ENCODE results near the gene CFAP99.
"Not testable (repeated sequence)": the region's sequence is repeated elsewhere in the genome, so short reads cannot be mapped to it uniquely, and the experiment has no call there.

CFAP99 gene

GRCh38 chr4:2451036-2451520 is 32.3 kb downstream of the CFAP99 start:
- Mint-ChIP-seq H3K4me3 (no peak overlapping the region), H3K9me3 (no peaks in the 10 kb centered on the region), H3K27me3 (no peaks in the 10 kb centered on the region), H3K36me3 (ENCODE audit: low read depth) (no peaks in the 10 kb centered on the region), H3K27ac (no peak overlapping the region), H3K4me1 (ENCODE audit: low read depth) (no peaks in the 10 kb centered on the region)

GRCh38 chr4:2451821-2452785 is 33.3 kb downstream of the CFAP99 start:
- Mint-ChIP-seq H3K9me3 (no peaks in the 10 kb centered on the region), H3K27ac (no peak overlapping the region), H3K4me3 (no peak overlapping the region)

GRCh38 chr4:2457481-2458295 is 38.9 kb downstream of the CFAP99 start:
- Mint-ChIP-seq H3K9me3 (no peaks in the 10 kb centered on the region), H3K36me3 (ENCODE audit: low read depth) (no peaks in the 10 kb centered on the region), H3K27ac (no peak overlapping the region), H3K4me1 (ENCODE audit: low read depth) (peaks cover 7% of the 10 kb centered on the region), H3K4me3 (no peak overlapping the region), H3K27me3 (peaks cover 7% of the 10 kb centered on the region)

More at GRCh38 chr4:2451821-2452785, 33.3 kb downstream of the CFAP99 start:
- Mint-ChIP-seq H3K27me3 (no peaks in the 10 kb centered on the region), H3K36me3 (ENCODE audit: low read depth) (no peaks in the 10 kb centered on the region), H3K4me1 (ENCODE audit: low read depth) (no peaks in the 10 kb centered on the region)

GRCh38 chr4:2458546-2459491 is 40.1 kb downstream of the CFAP99 start:
- H3K4me3 Mint-ChIP-seq: no peak overlapping the region
- peaks cover 7% of the 10 kb centered on the region for H3K27me3 Mint-ChIP-seq
- H3K4me1 Mint-ChIP-seq (ENCODE audit: low read depth): peaks cover 7% of the 10 kb centered on the region
- H3K27ac Mint-ChIP-seq: no peak overlapping the region
- H3K9me3 Mint-ChIP-seq: no peaks in the 10 kb centered on the region
- H3K36me3 Mint-ChIP-seq (ENCODE audit: low read depth): no peaks in the 10 kb centered on the region

- H3K27ac Mint-ChIP-seq: no peak overlapping the region
- peaks cover 7% of the 10 kb centered on the region for H3K27me3 Mint-ChIP-seq
- peaks cover 7% of the 10 kb centered on the region for H3K4me1 Mint-ChIP-seq (ENCODE audit: low read depth)
- no peaks in the 10 kb centered on the region for H3K36me3 Mint-ChIP-seq (ENCODE audit: low read depth)
- no peaks in the 10 kb centered on the region for H3K9me3 Mint-ChIP-seq
- no peak overlapping the region for H3K4me3 Mint-ChIP-seq
These were observed 41.0 kb downstream of the CFAP99 start for GRCh38 chr4:2459589-2460349.

GRCh38 chr4:2461246-2461960 is 42.6 kb downstream of the CFAP99 start:
- Mint-ChIP-seq H3K4me3 (peak overlapping the region; percentile 69), H3K27ac (no peak overlapping the region), H3K9me3 (no peaks in the 10 kb centered on the region), H3K36me3 (ENCODE audit: low read depth) (no peaks in the 10 kb centered on the region), H3K4me1 (ENCODE audit: low read depth) (peaks cover 7% of the 10 kb centered on the region), H3K27me3 (peaks cover 7% of the 10 kb centered on the region)

GRCh38 chr4:2462218-2462991 is 43.6 kb downstream of the CFAP99 start:
- peaks cover 14% of the 10 kb centered on the region for H3K4me1 Mint-ChIP-seq (ENCODE audit: low read depth)
- peaks cover 7% of the 10 kb centered on the region for H3K27me3 Mint-ChIP-seq
- H3K27ac Mint-ChIP-seq: no peak overlapping the region
- peak overlapping the region; percentile 69 for H3K4me3 Mint-ChIP-seq
- no peaks in the 10 kb centered on the region for H3K36me3 Mint-ChIP-seq (ENCODE audit: low read depth)
- H3K9me3 Mint-ChIP-seq: no peaks in the 10 kb centered on the region

GRCh38 chr4:2462992-2463762 is 44.4 kb downstream of the CFAP99 start:
- H3K9me3 Mint-ChIP-seq: no peaks in the 10 kb centered on the region
- peak overlapping the region; percentile 61 for H3K4me3 Mint-ChIP-seq
- H3K27me3 Mint-ChIP-seq: peaks cover 7% of the 10 kb centered on the region
- peak overlapping the region; percentile 23 for H3K27ac Mint-ChIP-seq
- no peaks in the 10 kb centered on the region for H3K36me3 Mint-ChIP-seq (ENCODE audit: low read depth)
- peaks cover 22% of the 10 kb centered on the region for H3K4me1 Mint-ChIP-seq (ENCODE audit: low read depth)

GRCh38 chr4:2465032-2465431 is 46.3 kb downstream of the CFAP99 start:
- H3K36me3 Mint-ChIP-seq (ENCODE audit: low read depth): peaks cover 7% of the 10 kb centered on the region
- H3K27ac Mint-ChIP-seq: no peak overlapping the region
- no peak overlapping the region for H3K4me3 Mint-ChIP-seq
- peaks cover 7% of the 10 kb centered on the region for H3K27me3 Mint-ChIP-seq
- H3K4me1 Mint-ChIP-seq (ENCODE audit: low read depth): peaks cover 22% of the 10 kb centered on the region
- no peaks in the 10 kb centered on the region for H3K9me3 Mint-ChIP-seq

- H3K36me3 Mint-ChIP-seq (ENCODE audit: low read depth): peaks cover 13% of the 10 kb centered on the region
- not testable (repeated sequence) for H3K9me3 Mint-ChIP-seq, H3K27ac Mint-ChIP-seq, H3K4me3 Mint-ChIP-seq, H3K27me3 Mint-ChIP-seq
- H3K4me1 Mint-ChIP-seq (ENCODE audit: low read depth): peaks cover 27% of the 10 kb centered on the region
These were observed 46.8 kb downstream of the CFAP99 start for GRCh38 chr4:2465544-2465943.

GRCh38 chr4:2468456-2469191 is 49.9 kb downstream of the CFAP99 start, which contains the start of gene RNF4:
RNF4 (plus strand) TSS chr4:2469106; CDS start chr4:2490494, 21,388 bp downstream.
- Mint-ChIP-seq H3K4me1 (ENCODE audit: low read depth) (peaks cover 51% of the 10 kb centered on the region), H3K36me3 (ENCODE audit: low read depth) (peaks cover 42% of the 10 kb centered on the region), H3K27ac (peak within 1 kb of the TSS; percentile 92)

More at GRCh38 chr4:2468456-2469191, 49.9 kb downstream of the CFAP99 start, which contains the start of gene RNF4:
- Mint-ChIP-seq H3K4me3 (peak within 1 kb of the TSS; percentile 92), H3K27me3 (no peaks in the 10 kb centered on the region), H3K9me3 (no peaks in the 10 kb centered on the region)
